ENCODE measurements around the gene XAB2.
A peak's percentile ranks its signal among the peaks of the same experiment; 100 is the strongest.

The XAB2 gene

GRCh38 chr19:7636317-7636690, 7.0 kb upstream of the XAB2 start:
- H3K27ac ChIP-seq: no peak overlapping the region
- DNase-seq (ENCODE audit: low read depth, low spot score): no peak

GRCh38 chr19:7635670-7636069, 6.3 kb upstream of the XAB2 start:
- no peak overlapping the region for H3K27ac ChIP-seq
- DNase-seq (ENCODE audit: low read depth, low spot score): no peak

GRCh38 chr19:7633698-7634097, 4.4 kb upstream of the XAB2 start, which contains the start of gene PCP2:
PCP2 (minus strand) TSS chr19:7633719; CDS start chr19:7633457, 262 bp downstream.
- no peak within 1 kb of the TSS for H3K27ac ChIP-seq
- DNase-seq (ENCODE audit: low read depth, low spot score): no peak

- no peak overlapping the region for H3K27ac ChIP-seq
- no peak for DNase-seq (ENCODE audit: low read depth, low spot score)
Measured at GRCh38 chr19:7632340-7633203, 3.2 kb upstream of the XAB2 start.

- no peak overlapping the region for H3K27ac ChIP-seq
- no peak for DNase-seq (ENCODE audit: low read depth, low spot score)
Measured at GRCh38 chr19:7631577-7631976, 2.2 kb upstream of the XAB2 start.

GRCh38 chr19:7628589-7629311, 595 bp downstream of the XAB2 start:
- H3K27ac ChIP-seq: peak overlapping the region; percentile 24
- DNase-seq (ENCODE audit: low read depth, low spot score): no peak

GRCh38 chr19:7627166-7627565, 2.2 kb downstream of the XAB2 start:
- DNase-seq (ENCODE audit: low read depth, low spot score): no peak
- H3K27ac ChIP-seq: no peak overlapping the region

GRCh38 chr19:7625763-7626372, 3.5 kb downstream of the XAB2 start:
- DNase-seq (ENCODE audit: low read depth, low spot score): no peak

GRCh38 chr19:7624810-7625209, 4.5 kb downstream of the XAB2 start:
- DNase-seq (ENCODE audit: low read depth, low spot score): no peak

More at GRCh38 chr19:7625763-7626372, 3.5 kb downstream of the XAB2 start:
- H3K27ac ChIP-seq: no peak overlapping the region

GRCh38 chr19:7623725-7624603, 5.4 kb downstream of the XAB2 start:
- H3K27ac ChIP-seq: no peak overlapping the region
- DNase-seq (ENCODE audit: low read depth, low spot score): no peak

More at GRCh38 chr19:7624810-7625209, 4.5 kb downstream of the XAB2 start:
- no peak overlapping the region for H3K27ac ChIP-seq

- no peak for DNase-seq (ENCODE audit: low read depth, low spot score)
- H3K27ac ChIP-seq: no peak overlapping the region
Measured at GRCh38 chr19:7622933-7623685, 6.2 kb downstream of the XAB2 start.

GRCh38 chr19:7620442-7621412, 8.6 kb downstream of the XAB2 start:
- no peak overlapping the region for H3K27ac ChIP-seq
- no peak for DNase-seq (ENCODE audit: low read depth, low spot score)

GRCh38 chr19:7619671-7620441, 9.5 kb downstream of the XAB2 start:
- DNase-seq (ENCODE audit: low read depth, low spot score): no peak
- H3K27ac ChIP-seq: peak overlapping the region; percentile 64

- no peak for DNase-seq (ENCODE audit: low read depth, low spot score)
Measured at GRCh38 chr19:7618771-7619510, 10.4 kb downstream of the XAB2 start.

GRCh38 chr19:7618348-7618747, 11.0 kb downstream of the XAB2 start:
- peak overlapping the region; percentile 64 for H3K27ac ChIP-seq
- DNase-seq (ENCODE audit: low read depth, low spot score): no peak

More at GRCh38 chr19:7618771-7619510, 10.4 kb downstream of the XAB2 start:
- peak overlapping the region; percentile 64 for H3K27ac ChIP-seq

GRCh38 chr19:7617735-7618134, 11.6 kb downstream of the XAB2 start:
- no peak for DNase-seq (ENCODE audit: low read depth, low spot score)

GRCh38 chr19:7617172-7617571, 12.2 kb downstream of the XAB2 start:
- DNase-seq (ENCODE audit: low read depth, low spot score): no peak
- H3K27ac ChIP-seq: no peak overlapping the region

More at GRCh38 chr19:7617735-7618134, 11.6 kb downstream of the XAB2 start:
- no peak overlapping the region for H3K27ac ChIP-seq

Measured in epithelial cell of prostate (primary cell).